HG03039 (cell line): Measurements from ENCODE around the gene NDUFV1.
"Not testable (repeated sequence)": the region's sequence is repeated elsewhere in the genome, so short reads cannot be mapped to it uniquely, and the experiment has no call there.

Source experiments
- ATAC-seq: cut with Tn5 transposase; IDR thresholded peaks from one replicate; pipeline ENCODE4 v1.9.1; 2021; ENCODE audit warnings: mild to moderate bottlenecking, moderate library complexity; ENCODE audit not compliant: unreplicated experiment

The NDUFV1 gene

GRCh38 chr11:67611165-67611564, 4.4 kb downstream of the NDUFV1 start:
- ATAC-seq: no peak

- ATAC-seq: no peak
Measured at GRCh38 chr11:67611704-67612587, 5.2 kb downstream of the NDUFV1 start.

- no peak for ATAC-seq
Measured at GRCh38 chr11:67612751-67613150, 6.0 kb downstream of the NDUFV1 start.

GRCh38 chr11:67613313-67613959, 6.7 kb downstream of the NDUFV1 start:
- ATAC-seq: no peak

GRCh38 chr11:67613960-67614715, 7.4 kb downstream of the NDUFV1 start:
- ATAC-seq: no peak

- ATAC-seq: no peak
Measured at GRCh38 chr11:67614730-67615714, 8.3 kb downstream of the NDUFV1 start.

- no peak for ATAC-seq
Measured at GRCh38 chr11:67615728-67616430, 9.1 kb downstream of the NDUFV1 start.

- no peak for ATAC-seq
Measured at GRCh38 chr11:67616431-67617242, 9.9 kb downstream of the NDUFV1 start.

- no peak for ATAC-seq
Measured at GRCh38 chr11:67617243-67617953, 10.7 kb downstream of the NDUFV1 start.

- not testable (repeated sequence) for ATAC-seq
Measured at GRCh38 chr11:67618901-67619659, 12.3 kb downstream of the NDUFV1 start.

- not testable (repeated sequence) for ATAC-seq
Measured at GRCh38 chr11:67619683-67620618, 13.2 kb downstream of the NDUFV1 start.

- ATAC-seq: not testable (repeated sequence)
Measured at GRCh38 chr11:67620621-67621020, 13.9 kb downstream of the NDUFV1 start.

- not testable (repeated sequence) for ATAC-seq
Measured at GRCh38 chr11:67621928-67622327, 15.2 kb downstream of the NDUFV1 start.

GRCh38 chr11:67622905-67623304, 16.2 kb downstream of the NDUFV1 start:
- not testable (repeated sequence) for ATAC-seq

- ATAC-seq: not testable (repeated sequence)
Measured at GRCh38 chr11:67623795-67624194, 17.1 kb downstream of the NDUFV1 start.

GRCh38 chr11:67626131-67626833, 19.5 kb downstream of the NDUFV1 start:
- not testable (repeated sequence) for ATAC-seq
